A673 (cell line): Measurements from ENCODE around the gene SGMS1.

Source experiments
- CTCF ChIP-seq: fragments of 300-800, 200-600 bp; sonication (generic); conservative IDR thresholded peaks from 2 replicates; pipeline ENCODE4 v1.5.1; 2017; ENCODE audit warnings: low read depth, mild to moderate bottlenecking, antibody characterized with exemption, low read length, moderate library complexity, mixed read lengths
- EZH2 ChIP-seq: fragments of 200-600 bp; sonication (generic); IDR thresholded peaks from 2 replicates; pipeline ENCODE4 v1.6.1; 2017; ENCODE audit warnings: borderline replicate concordance, low read depth, mild to moderate bottlenecking, mixed read lengths, antibody characterized with exemption, low read length; ENCODE audit not compliant: poor library complexity, severe bottlenecking

- no peak for TF ChIP-seq CTCF
- TF ChIP-seq EZH2: no peak
These were observed 176.1 kb downstream of the SGMS1 start for GRCh38 chr10:50447691-50448090.
